ENCODE data around the gene TFIP11. TPM values are rescaled to one million over a fixed set of nuclear protein-coding genes. Genes with fewer than 3 reads are reported as not detected.

TFIP11 gene
- total RNA-seq, 1 donor, result 64.2 TPM

GRCh38 chr22:26547837-26548236 is 35.6 kb upstream of the TFIP11 start:
- no peaks in the 10 kb centered on the region for H3K27me3 ChIP-seq (ENCODE audit: insufficient read depth, low read length)
- peaks cover 40% of the 10 kb centered on the region for H3K4me1 ChIP-seq (ENCODE audit: insufficient read depth, low read length)
- H3K4me3 ChIP-seq (ENCODE audit: low read length), result no peak overlapping the region
- H3K9me3 ChIP-seq (ENCODE audit: low read depth, low read length), result no peaks in the 10 kb centered on the region

DNA sequence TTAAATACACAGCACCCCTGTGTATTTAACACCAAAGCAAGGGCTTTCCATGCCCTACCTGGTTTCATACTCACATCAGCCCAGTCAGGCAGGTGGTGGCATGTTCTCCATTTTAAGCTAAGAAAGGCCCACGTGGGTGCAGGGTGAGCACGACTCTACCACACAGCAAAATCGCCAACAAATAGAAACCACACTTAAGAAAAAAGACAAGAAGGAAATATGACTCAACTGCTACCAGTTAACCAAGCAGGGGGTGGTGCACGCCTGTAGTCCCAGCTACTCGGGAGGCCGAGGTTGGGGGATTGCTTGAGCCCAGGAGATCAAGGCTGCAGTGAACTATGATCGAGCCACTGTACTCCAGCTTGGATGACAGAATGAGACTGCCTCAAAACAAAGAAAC is 35.2 kb upstream of the TFIP11 start:
- Histone ChIP-seq H3K9me3 (ENCODE audit: low read depth, low read length) (no peaks in the 10 kb centered on the region), H3K27me3 (ENCODE audit: insufficient read depth, low read length) (no peaks in the 10 kb centered on the region), H3K4me3 (ENCODE audit: low read length) (no peak overlapping the region), H3K4me1 (ENCODE audit: insufficient read depth, low read length) (peaks cover 44% of the 10 kb centered on the region)

DNA sequence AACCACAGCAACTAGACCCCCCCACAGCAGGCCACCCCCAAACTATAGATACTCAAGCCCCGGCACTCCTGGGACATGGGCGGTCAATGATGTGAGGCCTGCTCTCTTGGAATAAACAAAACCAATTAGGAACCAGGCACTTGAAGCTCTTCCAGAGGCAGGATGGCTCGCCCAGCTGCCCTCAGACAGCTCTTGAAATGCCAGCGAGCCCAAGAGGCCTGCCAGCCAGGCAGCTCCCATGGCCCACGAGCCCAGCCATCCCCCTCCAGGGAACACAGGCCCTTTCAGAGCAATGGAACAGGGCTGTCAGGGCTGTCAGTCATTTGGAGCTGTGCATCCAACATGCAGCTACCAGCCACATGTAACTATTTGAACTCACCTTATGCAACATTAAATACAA is 34.0 kb upstream of the TFIP11 start:
- Histone ChIP-seq H3K27me3 (ENCODE audit: insufficient read depth, low read length) (no peaks in the 10 kb centered on the region), H3K4me3 (ENCODE audit: low read length) (no peak overlapping the region), H3K4me1 (ENCODE audit: insufficient read depth, low read length) (peaks cover 47% of the 10 kb centered on the region), H3K9me3 (ENCODE audit: low read depth, low read length) (no peaks in the 10 kb centered on the region)

- Histone ChIP-seq H3K4me1 (ENCODE audit: insufficient read depth, low read length) (peaks cover 47% of the 10 kb centered on the region), H3K27me3 (ENCODE audit: insufficient read depth, low read length) (no peaks in the 10 kb centered on the region), H3K9me3 (ENCODE audit: low read depth, low read length) (no peaks in the 10 kb centered on the region), H3K4me3 (ENCODE audit: low read length) (no peak overlapping the region)
Measured at GRCh38 chr22:26545827-26546226, 33.6 kb upstream of the TFIP11 start.

DNA sequence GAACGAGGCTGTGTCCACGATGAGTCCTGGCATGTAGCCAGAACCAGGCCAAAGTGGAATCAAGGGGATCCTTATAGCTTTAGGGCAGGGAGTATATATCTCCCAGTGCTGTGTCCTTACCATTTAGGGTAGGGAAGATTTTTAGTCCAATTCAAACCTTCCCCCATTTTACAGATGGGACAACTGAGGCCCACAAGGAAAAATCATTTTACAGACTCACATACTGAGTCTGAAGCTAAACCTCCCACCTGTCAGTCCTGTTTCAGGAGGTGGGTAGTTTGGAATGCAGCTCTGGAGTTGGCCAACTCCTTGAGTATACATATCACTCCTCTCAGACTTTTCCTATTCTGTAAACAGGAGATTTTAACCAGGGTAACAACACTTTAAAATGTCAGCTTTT is 33.1 kb upstream of the TFIP11 start:
- peaks cover 47% of the 10 kb centered on the region for H3K4me1 ChIP-seq (ENCODE audit: insufficient read depth, low read length)
- H3K27me3 ChIP-seq (ENCODE audit: insufficient read depth, low read length), result no peaks in the 10 kb centered on the region
- H3K4me3 ChIP-seq (ENCODE audit: low read length), result no peak overlapping the region
- no peaks in the 10 kb centered on the region for H3K9me3 ChIP-seq (ENCODE audit: low read depth, low read length)

- Histone ChIP-seq H3K27me3 (ENCODE audit: insufficient read depth, low read length) (no peaks in the 10 kb centered on the region), H3K4me1 (ENCODE audit: insufficient read depth, low read length) (peaks cover 47% of the 10 kb centered on the region), H3K9me3 (ENCODE audit: low read depth, low read length) (no peaks in the 10 kb centered on the region), H3K4me3 (ENCODE audit: low read length) (no peak overlapping the region)
Measured at GRCh38 chr22:26544489-26544888, 32.2 kb upstream of the TFIP11 start.

- Histone ChIP-seq H3K27me3 (ENCODE audit: insufficient read depth, low read length) (no peaks in the 10 kb centered on the region), H3K9me3 (ENCODE audit: low read depth, low read length) (no peaks in the 10 kb centered on the region), H3K4me3 (ENCODE audit: low read length) (no peak overlapping the region), H3K4me1 (ENCODE audit: insufficient read depth, low read length) (peaks cover 45% of the 10 kb centered on the region)
Measured at GRCh38 chr22:26542831-26543230, 30.6 kb upstream of the TFIP11 start.

DNA sequence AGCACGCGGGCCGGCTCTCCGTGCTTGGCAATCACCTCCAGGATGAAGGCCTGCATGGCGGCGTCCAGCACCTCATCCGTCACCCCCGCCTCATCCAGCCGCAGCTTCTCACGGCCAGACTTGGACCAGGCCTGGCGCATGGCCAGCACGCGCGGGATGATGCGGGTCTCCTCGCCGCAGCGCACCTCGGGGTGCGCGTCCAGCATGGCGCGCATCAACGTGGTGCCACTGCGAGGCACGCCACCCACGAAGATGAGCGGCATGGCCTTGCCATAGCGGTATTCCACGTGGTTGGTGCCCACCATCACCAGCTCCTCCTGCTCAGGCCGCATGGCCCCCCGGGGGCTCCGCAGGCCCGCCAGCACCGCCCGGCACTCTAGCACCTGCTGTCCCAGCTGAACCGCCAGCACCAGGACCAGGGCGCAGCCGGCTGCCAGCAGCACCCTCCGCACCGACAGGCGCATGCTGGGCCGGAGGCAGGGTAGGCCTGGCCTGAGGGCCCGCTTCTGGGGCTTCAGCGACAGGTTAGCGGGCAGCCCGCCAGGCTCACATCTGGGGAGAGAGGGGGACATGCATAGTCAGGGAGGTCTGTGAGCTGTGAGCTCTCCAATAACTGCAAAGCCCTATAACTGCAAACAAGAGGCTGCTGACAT is 29.0 kb upstream of the TFIP11 start:
- Histone ChIP-seq H3K4me1 (ENCODE audit: insufficient read depth, low read length) (peaks cover 30% of the 10 kb centered on the region), H3K9me3 (ENCODE audit: low read depth, low read length) (no peaks in the 10 kb centered on the region), H3K4me3 (ENCODE audit: low read length) (no peak overlapping the region), H3K27me3 (ENCODE audit: insufficient read depth, low read length) (no peaks in the 10 kb centered on the region)

DNA sequence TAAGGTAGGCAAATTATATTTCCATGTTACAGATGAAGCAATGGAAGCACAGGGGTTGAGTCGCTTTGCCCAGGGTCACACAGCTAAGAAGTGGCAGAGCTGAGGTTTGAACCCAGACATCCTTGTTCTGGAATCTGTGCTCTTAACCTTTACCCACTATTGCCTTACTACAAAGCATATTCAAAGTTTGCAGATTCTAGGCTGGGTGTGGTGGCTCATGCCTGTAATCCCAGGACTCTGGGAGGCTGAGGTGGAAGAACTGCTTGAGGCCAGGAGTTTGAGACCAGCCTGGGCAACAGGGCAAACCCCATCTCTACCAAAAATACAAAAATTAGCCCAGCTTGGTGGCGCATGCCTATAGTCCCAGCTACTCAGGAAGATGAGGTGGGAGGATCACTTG is 27.8 kb upstream of the TFIP11 start:
- no peaks in the 10 kb centered on the region for H3K9me3 ChIP-seq (ENCODE audit: low read depth, low read length)
- H3K4me1 ChIP-seq (ENCODE audit: insufficient read depth, low read length), result peaks cover 36% of the 10 kb centered on the region
- H3K27me3 ChIP-seq (ENCODE audit: insufficient read depth, low read length), result no peaks in the 10 kb centered on the region
- H3K4me3 ChIP-seq (ENCODE audit: low read length), result no peak overlapping the region

DNA sequence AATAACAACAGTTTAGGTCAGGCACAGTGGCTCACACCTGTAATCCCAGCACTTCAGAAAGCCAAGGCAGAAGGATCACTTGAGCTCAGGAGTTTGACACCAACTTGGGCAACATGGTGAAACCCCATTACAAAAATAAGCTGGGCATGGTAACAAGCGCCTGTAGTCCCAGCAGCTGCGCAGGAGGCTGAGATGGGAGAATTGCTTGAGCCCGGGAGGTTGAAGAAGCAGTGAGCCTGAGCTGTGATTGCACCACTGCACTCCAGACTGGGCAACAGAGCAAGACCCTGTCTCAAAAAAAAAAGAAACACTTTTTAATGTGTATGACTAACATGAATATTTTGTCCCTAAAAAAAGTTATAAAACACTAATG is 24.5 kb upstream of the TFIP11 start:
- no peaks in the 10 kb centered on the region for H3K27me3 ChIP-seq (ENCODE audit: insufficient read depth, low read length)
- peaks cover 18% of the 10 kb centered on the region for H3K4me1 ChIP-seq (ENCODE audit: insufficient read depth, low read length)
- no peaks in the 10 kb centered on the region for H3K9me3 ChIP-seq (ENCODE audit: low read depth, low read length)
- no peak overlapping the region for H3K4me3 ChIP-seq (ENCODE audit: low read length)

DNA sequence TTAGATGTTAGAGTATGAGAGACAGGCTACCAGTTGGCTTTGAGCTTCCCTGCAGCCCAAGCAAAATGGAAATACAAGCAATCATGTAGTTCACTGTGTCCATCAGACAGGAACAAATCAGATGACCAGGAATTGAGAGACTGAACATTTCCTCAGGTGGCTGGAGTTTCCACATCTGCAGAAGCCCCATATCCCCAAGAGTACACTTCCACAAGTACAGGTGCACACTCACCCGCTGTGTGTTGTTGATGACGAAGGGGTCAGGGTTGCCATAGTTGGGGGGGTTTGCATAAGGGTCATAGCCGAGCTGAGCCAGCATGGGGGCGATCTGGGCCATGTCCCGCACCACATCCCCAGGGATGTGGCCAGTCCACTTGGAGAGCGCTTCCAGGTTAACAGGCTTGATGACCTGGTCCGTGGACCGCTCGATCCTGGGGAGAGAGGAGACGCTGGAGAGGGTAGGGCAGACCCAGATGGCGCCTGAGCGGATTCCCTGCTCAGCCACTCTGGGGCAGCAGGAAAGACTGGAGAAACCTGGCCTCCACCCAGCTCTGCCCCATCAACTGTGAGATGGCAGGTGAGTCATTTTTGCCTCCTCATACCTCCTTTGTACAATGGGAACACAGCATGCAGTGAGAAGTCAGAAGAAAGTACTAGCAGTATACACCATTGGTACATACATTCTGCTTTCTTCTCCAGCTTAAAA is 23.9 kb upstream of the TFIP11 start:
- H3K4me3 ChIP-seq (ENCODE audit: low read length), result no peak overlapping the region
- peaks cover 18% of the 10 kb centered on the region for H3K4me1 ChIP-seq (ENCODE audit: insufficient read depth, low read length)
- H3K27me3 ChIP-seq (ENCODE audit: insufficient read depth, low read length), result no peaks in the 10 kb centered on the region
- H3K9me3 ChIP-seq (ENCODE audit: low read depth, low read length), result no peaks in the 10 kb centered on the region

DNA sequence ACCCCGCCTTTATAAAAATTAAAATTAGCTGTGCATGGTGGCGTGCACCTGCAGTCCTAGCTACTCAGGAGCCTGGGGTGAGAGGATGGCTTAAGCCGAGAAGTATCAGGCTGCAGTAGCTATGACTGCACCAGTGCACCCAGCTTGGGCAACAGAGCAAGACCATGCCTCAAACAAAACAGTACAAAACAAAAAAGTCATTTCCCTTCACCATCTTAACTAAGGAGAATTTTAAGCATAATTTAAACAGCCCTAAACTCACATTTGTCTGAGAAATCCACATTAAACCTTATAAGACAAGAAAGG is 23.3 kb upstream of the TFIP11 start:
- Histone ChIP-seq H3K9me3 (ENCODE audit: low read depth, low read length) (no peaks in the 10 kb centered on the region), H3K4me3 (ENCODE audit: low read length) (no peak overlapping the region), H3K27me3 (ENCODE audit: insufficient read depth, low read length) (no peaks in the 10 kb centered on the region), H3K4me1 (ENCODE audit: insufficient read depth, low read length) (peaks cover 18% of the 10 kb centered on the region)

GRCh38 chr22:26534874-26535602 is 22.8 kb upstream of the TFIP11 start:
- Histone ChIP-seq H3K4me3 (ENCODE audit: low read length) (no peak overlapping the region), H3K4me1 (ENCODE audit: insufficient read depth, low read length) (peaks cover 21% of the 10 kb centered on the region)

GRCh38 chr22:26534171-26534855 is 22.0 kb upstream of the TFIP11 start:
- Histone ChIP-seq H3K4me3 (ENCODE audit: low read length) (no peak overlapping the region), H3K27me3 (ENCODE audit: insufficient read depth, low read length) (no peaks in the 10 kb centered on the region), H3K9me3 (ENCODE audit: low read depth, low read length) (no peaks in the 10 kb centered on the region), H3K4me1 (ENCODE audit: insufficient read depth, low read length) (peaks cover 28% of the 10 kb centered on the region)

More at GRCh38 chr22:26534874-26535602, 22.8 kb upstream of the TFIP11 start:
- H3K9me3 ChIP-seq (ENCODE audit: low read depth, low read length), result no peaks in the 10 kb centered on the region
- no peaks in the 10 kb centered on the region for H3K27me3 ChIP-seq (ENCODE audit: insufficient read depth, low read length)

GRCh38 chr22:26529345-26529744 is 17.1 kb upstream of the TFIP11 start:
- Histone ChIP-seq H3K4me3 (ENCODE audit: low read length) (no peak overlapping the region), H3K4me1 (ENCODE audit: insufficient read depth, low read length) (peaks cover 19% of the 10 kb centered on the region), H3K9me3 (ENCODE audit: low read depth, low read length) (no peaks in the 10 kb centered on the region), H3K27me3 (ENCODE audit: insufficient read depth, low read length) (no peaks in the 10 kb centered on the region)
